HCT116 (cell line): Measurements from ENCODE around the gene MTHFD2L. TPM values are rescaled to one million over a fixed set of nuclear protein-coding genes. Genes with fewer than 3 reads are reported as not detected.

Source experiments
- ATAC-seq: fragments of 200-7000 bp; cut with Tn5 transposase; 2 replicates; pipeline ENCODE4 v1.9.1; 2020; ENCODE audit warnings: mild to moderate bottlenecking, moderate library complexity
- BruUV-seq: library from RNA; stranded (reverse); fragments of 400-500 nt; replicated peaks from 2 replicates; lab custom pipeline; 2021; lab: Mats Ljungman, UMichigan
- CTCF ChIA-PET: fragments of 300-600 bp; sonication (Branson Sonifier 250); formaldehyde crosslinking; loops from one replicate; lab custom pipeline; 2021; ENCODE audit warnings: antibody characterized with exemption; lab: Charles Lee
- POLR2A ChIA-PET: fragments of 300-600, 350-600 bp; sonication (Branson Sonifier 250); formaldehyde crosslinking; loops from one replicate; lab custom pipeline; 2021; ENCODE audit warnings: antibody characterized with exemption; lab: Charles Lee
- RAD21 ChIA-PET, 2 experiments: fragments of 300-600 bp; sonication (Branson Sonifier 250); formaldehyde crosslinking; loops; one replicate each; lab custom pipeline; 2023; ENCODE audit warnings: low total read pairs in 2 of 2; ENCODE audit not compliant: uncharacterized antibody in 2 of 2, unreplicated experiment in 2 of 2, low non-redundant PET in 1 of 2; lab: Charles Lee
- DNase-seq: peaks from one replicate; pipeline ENCODE4 v3.0.0-alpha.2; 2010; ENCODE audit warnings: low read depth, low spot score
- H2AFZ ChIP-seq: fragments of 200-600 bp; shearing (Covaris generic), sonication (generic); 2 replicates; pipeline ENCODE4 v1.6.1; 2017; ENCODE audit warnings: low read depth, mixed run types, mixed read lengths, antibody characterized with exemption, low read length; ENCODE audit not compliant: poor library complexity, severe bottlenecking
- H3K27ac ChIP-seq: 2 replicates; pipeline ENCODE4 v1.5.1; 2012; ENCODE audit warnings: low read depth, low read length
- H3K27me3 ChIP-seq: fragments of 200-600 bp; sonication (generic); 2 replicates; pipeline ENCODE4 v1.6.1; 2016; ENCODE audit warnings: mixed run types, low read length, mixed read lengths; ENCODE audit not compliant: insufficient read depth
- H3K36me3 ChIP-seq, 2 experiments: fragments of 200-500 bp in 1 of 2; fragments of 200-600 bp in 1 of 2; sonication (Bioruptor generic) in 1 of 2; sonication (generic) in 1 of 2; 2 replicates each; pipeline versions ENCODE4 v1.5.1 to v1.6.1; 2014 to 2016; ENCODE audit warnings: low read length in 2 of 2, inconsistent platforms in 1 of 2, mixed read lengths in 1 of 2, mixed run types in 1 of 2; ENCODE audit not compliant: insufficient read depth in 2 of 2, control insufficient read depth in 1 of 2
- H3K4me1 ChIP-seq, 2 experiments: fragments of 200-600 bp in 1 of 2; sonication (generic) in 1 of 2; 2 replicates each; pipeline versions ENCODE4 v1.5.1 to v1.6.1; 2012 to 2017; ENCODE audit warnings: low read length in 2 of 2, inconsistent platforms in 1 of 2, mild to moderate bottlenecking in 1 of 2, mixed read lengths in 1 of 2, mixed run types in 1 of 2, moderate library complexity in 1 of 2; ENCODE audit not compliant: insufficient read depth in 2 of 2, control insufficient read depth in 1 of 2
- H3K4me2 ChIP-seq: fragments of 200-600 bp; sonication (generic); 2 replicates; pipeline ENCODE4 v1.6.1; 2017; ENCODE audit warnings: mixed run types, low read length, mixed read lengths
- H3K4me3 ChIP-seq, 2 experiments: fragments of 200-600 bp in 1 of 2; sonication (generic) in 1 of 2; replicated peaks in 1 of 2; 2 replicates each; pipeline ENCODE4 v1.5.1; 2011 to 2016; ENCODE audit warnings: low read length in 2 of 2, control low read depth in 1 of 2, low read depth in 1 of 2, mild to moderate bottlenecking in 1 of 2, mixed read lengths in 1 of 2, mixed run types in 1 of 2
- H3K79me2 ChIP-seq: fragments of 200-600 bp; sonication (generic); 2 replicates; pipeline ENCODE4 v1.6.1; 2017; ENCODE audit warnings: mild to moderate bottlenecking, mixed run types, low read length, moderate library complexity, mixed read lengths; ENCODE audit not compliant: insufficient read depth
- H3K9ac ChIP-seq: fragments of 200-600 bp; sonication (generic); 2 replicates; pipeline ENCODE4 v1.6.1; 2016; ENCODE audit warnings: low read length, mixed read lengths
- H3K9me2 ChIP-seq: fragments of 200-600 bp; sonication (generic), shearing (Covaris generic); 2 replicates; pipeline ENCODE4 v1.6.1; 2017; ENCODE audit warnings: mixed run types, mild to moderate bottlenecking, moderate library complexity; ENCODE audit not compliant: insufficient read depth
- H3K9me3 ChIP-seq, 2 experiments: fragments of 200-500 bp in 1 of 2; fragments of 200-600 bp in 1 of 2; sonication (Bioruptor generic) in 1 of 2; sonication (generic) in 1 of 2; 2 replicates each; pipeline ENCODE4 v1.6.1; 2014 to 2017; ENCODE audit warnings: low read length in 2 of 2, mixed read lengths in 2 of 2, inconsistent platforms in 1 of 2, low read depth in 1 of 2, mild to moderate bottlenecking in 1 of 2, mixed run types in 1 of 2, moderate library complexity in 1 of 2; ENCODE audit not compliant: control insufficient read depth in 1 of 2, insufficient read depth in 1 of 2
- H4K20me1 ChIP-seq: fragments of 200-600 bp; sonication (generic), shearing (Covaris generic); 2 replicates; pipeline ENCODE4 v1.6.1; 2017; ENCODE audit warnings: mixed run types, mild to moderate bottlenecking, moderate library complexity; ENCODE audit not compliant: insufficient read depth
- CEBPB ChIP-seq: IDR thresholded peaks from 2 replicates; pipeline ENCODE4 v1.6.1; 2012; ENCODE audit warnings: low read depth
- CTCF ChIP-seq, 3 experiments: fragments of 200-600 bp in 1 of 3; sonication (generic) in 1 of 3; IDR thresholded peaks in 2 of 3; conservative IDR thresholded peaks in 1 of 3; 2 replicates each; pipeline ENCODE4 v1.5.1; 2012 to 2017; ENCODE audit warnings: low read depth in 2 of 3, low read length in 2 of 3, antibody characterized with exemption in 1 of 3, borderline replicate concordance in 1 of 3, control low read depth in 1 of 3, mild to moderate bottlenecking in 1 of 3, mixed read lengths in 1 of 3, mixed run types in 1 of 3, moderate library complexity in 1 of 3; ENCODE audit not compliant: insufficient read depth in 1 of 3
- EGR1 ChIP-seq: IDR thresholded peaks from 2 replicates; pipeline ENCODE4 v1.6.1; 2012; ENCODE audit warnings: low read depth
- ELF1 ChIP-seq: IDR thresholded peaks from 2 replicates; pipeline ENCODE4 v1.6.1; 2012; ENCODE audit warnings: low read depth, borderline replicate concordance
- JUND ChIP-seq: IDR thresholded peaks from 2 replicates; pipeline ENCODE4 v1.6.1; 2012
- POLR2A ChIP-seq: IDR thresholded peaks from 2 replicates; pipeline ENCODE4 v1.7.0; 2011; ENCODE audit warnings: borderline replicate concordance; ENCODE audit not compliant: insufficient read depth, insufficient read length; ENCODE audit errors: extremely low read depth
- RAD21 ChIP-seq: IDR thresholded peaks from 2 replicates; pipeline ENCODE4 v1.6.1; 2012; ENCODE audit warnings: low read depth, mild to moderate bottlenecking
- SRF ChIP-seq: IDR thresholded peaks from 2 replicates; pipeline ENCODE4 v1.6.1; 2012; ENCODE audit warnings: low read depth
- TCF7L2 ChIP-seq: IDR thresholded peaks from 2 replicates; pipeline ENCODE4 v1.7.0; 2011; ENCODE audit warnings: borderline replicate concordance, inconsistent platforms; ENCODE audit not compliant: insufficient read depth, insufficient read length; ENCODE audit errors: extremely low read depth
- YY1 ChIP-seq: IDR thresholded peaks from 2 replicates; pipeline ENCODE4 v1.6.1; 2011; ENCODE audit warnings: low read length, low read depth, moderate library complexity, mild to moderate bottlenecking; ENCODE audit not compliant: insufficient replicate concordance; ENCODE audit errors: extremely low read depth
- ZFX ChIP-seq: fragments of 450-650 bp; IDR thresholded peaks from 2 replicates; pipeline ENCODE4 v1.6.1; 2017
- ZNF274 ChIP-seq: fragments of 200-500 bp; sonication (Bioruptor generic); IDR thresholded peaks from 2 replicates; pipeline ENCODE4 v1.6.1; 2014; ENCODE audit warnings: mild to moderate bottlenecking, low read depth, low read length, inconsistent platforms
- intact Hi-C: fragments of 100-400 bp; cut with micrococcal nuclease; formaldehyde crosslinking; loops from 2 replicates; pipeline ENCODE4 v1.10.0; 2022
- total RNA-seq: library from RNA; stranded (reverse); gene quantifications from one replicate; pipeline ENCODE4 v1.2.1, GENCODE V29; 2021; ENCODE audit not compliant: unreplicated experiment
- TF ChIP-seq, protein P1 (sequence below): IDR thresholded peaks from 2 replicates; pipeline ENCODE4 v1.6.1; 2012
- TF ChIP-seq, protein P2 (sequence below): IDR thresholded peaks from 2 replicates; pipeline ENCODE4 v1.6.1; 2011; ENCODE audit warnings: mild to moderate bottlenecking, low read length, moderate library complexity; ENCODE audit not compliant: insufficient replicate concordance; ENCODE audit errors: extremely low read depth
- TF ChIP-seq, protein P3 (sequence below): IDR thresholded peaks from 2 replicates; pipeline ENCODE4 v1.6.1; 2012

Gene MTHFD2L
- total RNA-seq, 1 experiment from 2014 or later: 15.0 TPM

GRCh38 chr4:74158466-74159142 is 686 bp downstream of the MTHFD2L start:
- Histone ChIP-seq H3K36me3 (peaks cover 17 to 31% of the 10 kb centered on the region in 2 experiments), H4K20me1 (peaks cover 12% of the 10 kb centered on the region; the same call in 1 of the 2 replicates), H3K4me1 (peaks cover 6 to 19% of the 10 kb centered on the region in 2 experiments; a peak in 3 of 4 replicates), H3K9me2 (no peaks in the 10 kb centered on the region), H3K4me3 (peak overlapping the region; percentile 75 to 82), H3K27me3 (no peaks in the 10 kb centered on the region), H3K9me3 (no peaks in the 10 kb centered on the region), H3K9ac (peak overlapping the region; percentile 87), H3K79me2 (peaks cover 66% of the 10 kb centered on the region), H3K27ac (peak overlapping the region; percentile 75), H2AFZ (no peak overlapping the region), H3K4me2 (peak overlapping the region; percentile 95)
- POLR2A ChIA-PET: no interaction called here
- ATAC-seq (no peak), DNase-seq (no peak)
- intact Hi-C loops: no loop called here
- no peak for TF ChIP-seq SRF
- TF ChIP-seq CEBPB: no peak
- TF ChIP-seq, protein P1, sequence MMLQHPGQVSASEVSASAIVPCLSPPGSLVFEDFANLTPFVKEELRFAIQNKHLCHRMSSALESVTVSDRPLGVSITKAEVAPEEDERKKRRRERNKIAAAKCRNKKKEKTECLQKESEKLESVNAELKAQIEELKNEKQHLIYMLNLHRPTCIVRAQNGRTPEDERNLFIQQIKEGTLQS: no peak
- no peak for TF ChIP-seq RAD21
- TF ChIP-seq TCF7L2: no peak
- TF ChIP-seq CTCF (IDR thresholded peaks at IDR 0.05 in 2 of 3, conservative IDR thresholded peaks at IDR 0.05 in 1 of 3; ENCODE audit: borderline replicate concordance in 1 of 3, insufficient read depth in 1 of 3, low read depth in 2 of 3, low read length in 2 of 3): no peak
- no peak for TF ChIP-seq ZNF274
- no peak for TF ChIP-seq JUND
- TF ChIP-seq ZFX: no peak
- TF ChIP-seq ELF1: no peak
- TF ChIP-seq, protein P2, sequence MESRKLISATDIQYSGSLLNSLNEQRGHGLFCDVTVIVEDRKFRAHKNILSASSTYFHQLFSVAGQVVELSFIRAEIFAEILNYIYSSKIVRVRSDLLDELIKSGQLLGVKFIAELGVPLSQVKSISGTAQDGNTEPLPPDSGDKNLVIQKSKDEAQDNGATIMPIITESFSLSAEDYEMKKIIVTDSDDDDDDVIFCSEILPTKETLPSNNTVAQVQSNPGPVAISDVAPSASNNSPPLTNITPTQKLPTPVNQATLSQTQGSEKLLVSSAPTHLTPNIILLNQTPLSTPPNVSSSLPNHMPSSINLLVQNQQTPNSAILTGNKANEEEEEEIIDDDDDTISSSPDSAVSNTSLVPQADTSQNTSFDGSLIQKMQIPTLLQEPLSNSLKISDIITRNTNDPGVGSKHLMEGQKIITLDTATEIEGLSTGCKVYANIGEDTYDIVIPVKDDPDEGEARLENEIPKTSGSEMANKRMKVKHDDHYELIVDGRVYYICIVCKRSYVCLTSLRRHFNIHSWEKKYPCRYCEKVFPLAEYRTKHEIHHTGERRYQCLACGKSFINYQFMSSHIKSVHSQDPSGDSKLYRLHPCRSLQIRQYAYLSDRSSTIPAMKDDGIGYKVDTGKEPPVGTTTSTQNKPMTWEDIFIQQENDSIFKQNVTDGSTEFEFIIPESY: no peak
- no peak for TF ChIP-seq EGR1
- no peak for TF ChIP-seq YY1
- no peak for TF ChIP-seq POLR2A
- TF ChIP-seq, protein P3, sequence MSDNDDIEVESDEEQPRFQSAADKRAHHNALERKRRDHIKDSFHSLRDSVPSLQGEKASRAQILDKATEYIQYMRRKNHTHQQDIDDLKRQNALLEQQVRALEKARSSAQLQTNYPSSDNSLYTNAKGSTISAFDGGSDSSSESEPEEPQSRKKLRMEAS: no peak
- RAD21 ChIA-PET: no interaction called here
- BruUV-seq: TSS peak; percentile 57
- CTCF ChIA-PET: no interaction called here
